WTC11 (cell line): ENCODE results near the gene SMARCA2. TPM values are rescaled to one million over a fixed set of nuclear protein-coding genes. Genes with fewer than 3 reads are reported as not detected.

Source experiments
- ATAC-seq: fragments of 200-7000 bp; cut with Tn5 transposase; 2 replicates; pipeline ENCODE4 v1.10.0; 2021; ENCODE audit warnings: mild to moderate bottlenecking, moderate library complexity
- CTCF ChIA-PET: fragments of 300-600 bp; sonication (Branson Sonifier 250); formaldehyde crosslinking; loops from one replicate; lab custom pipeline; 2021; ENCODE audit warnings: antibody characterized with exemption; lab: Charles Lee
- POLR2A ChIA-PET: fragments of 350-600 bp; sonication (Branson Sonifier 250); formaldehyde crosslinking; loops from one replicate; lab custom pipeline; 2021; ENCODE audit warnings: antibody characterized with exemption; lab: Charles Lee
- DNase-seq: peaks from one replicate; pipeline ENCODE4 v3.0.0; 2021; ENCODE audit warnings: low spot score
- H3K27ac Mint-ChIP-seq: 2 replicates; pipeline ENCODE4 v1.8.0; 2021; ENCODE audit warnings: mixed read lengths
- H3K27me3 Mint-ChIP-seq: 2 replicates; pipeline ENCODE4 v1.8.0; 2021; ENCODE audit warnings: low read depth, mild to moderate bottlenecking, moderate library complexity, mixed read lengths
- H3K36me3 Mint-ChIP-seq: 2 replicates; pipeline ENCODE4 v1.8.0; 2021; ENCODE audit warnings: mixed read lengths
- H3K4me1 Mint-ChIP-seq: 2 replicates; pipeline ENCODE4 v1.8.0; 2022; ENCODE audit warnings: mixed read lengths
- H3K4me3 Mint-ChIP-seq: 2 replicates; pipeline ENCODE4 v1.8.0; 2021; ENCODE audit warnings: mild to moderate bottlenecking, moderate library complexity, mixed read lengths
- H3K9me3 Mint-ChIP-seq: 2 replicates; pipeline ENCODE4 v1.8.0; 2021; ENCODE audit warnings: mixed read lengths
- ESRRA ChIP-seq: sonication (generic); formaldehyde crosslinking; IDR thresholded peaks from 2 replicates; pipeline ENCODE4 v1.8.1; 2022; ENCODE audit warnings: mild to moderate bottlenecking, missing genetic modification reagents, borderline replicate concordance
- ETV6 ChIP-seq: sonication (generic); formaldehyde crosslinking; IDR thresholded peaks from 2 replicates; pipeline ENCODE4 v1.8.1; 2022; ENCODE audit warnings: mild to moderate bottlenecking, missing genetic modification reagents
- FOXJ3 ChIP-seq: sonication (generic); formaldehyde crosslinking; IDR thresholded peaks from 2 replicates; pipeline ENCODE4 v1.9.0; 2021; ENCODE audit warnings: missing genetic modification reagents, mild to moderate bottlenecking, borderline replicate concordance
- FOXP1 ChIP-seq: sonication (generic); formaldehyde crosslinking; IDR thresholded peaks from 2 replicates; pipeline ENCODE4 v1.8.0; 2022; ENCODE audit warnings: missing genetic modification reagents, mild to moderate bottlenecking, moderate library complexity, borderline replicate concordance
- KAT7 ChIP-seq: sonication (generic); formaldehyde crosslinking; IDR thresholded peaks from 2 replicates; pipeline ENCODE4 v1.8.1; 2023; ENCODE audit warnings: missing genetic modification reagents, mild to moderate bottlenecking, borderline replicate concordance
- NR3C1 ChIP-seq: sonication (generic); formaldehyde crosslinking; conservative IDR thresholded peaks from 2 replicates; pipeline ENCODE4 v1.8.1; 2023; ENCODE audit warnings: low read depth, mild to moderate bottlenecking, missing genetic modification reagents
- SMAD3 ChIP-seq: sonication (generic); formaldehyde crosslinking; IDR thresholded peaks from 2 replicates; pipeline ENCODE4 v1.8.0; 2022; ENCODE audit warnings: missing genetic modification reagents, mild to moderate bottlenecking, borderline replicate concordance
- SMAD4 ChIP-seq: sonication (generic); formaldehyde crosslinking; IDR thresholded peaks from 2 replicates; pipeline ENCODE4 v1.8.0; 2022; ENCODE audit warnings: mild to moderate bottlenecking, missing genetic modification reagents
- total RNA-seq: library from RNA; stranded (reverse); gene quantifications from 3 replicates; pipeline ENCODE4 v1.2.3, GENCODE V29; 2021
- TF ChIP-seq, protein P1 (sequence below): sonication (generic); formaldehyde crosslinking; IDR thresholded peaks from 2 replicates; pipeline ENCODE4 v1.8.0; 2022; ENCODE audit warnings: missing genetic modification reagents
- TF ChIP-seq, protein P2 (sequence below): sonication (generic); formaldehyde crosslinking; IDR thresholded peaks from 2 replicates; pipeline ENCODE4 v1.8.0; 2023; ENCODE audit warnings: missing genetic modification reagents
- TF ChIP-seq, protein P3 (sequence below): fragments of 250-450 bp; sonication (Bioruptor Pico); IDR thresholded peaks from 2 replicates; pipeline ENCODE4 v1.9.0; 2021; ENCODE audit warnings: mild to moderate bottlenecking, borderline replicate concordance
- TF ChIP-seq, protein P4 (sequence below): sonication (generic); formaldehyde crosslinking; IDR thresholded peaks from 2 replicates; pipeline ENCODE4 v1.8.0; 2022; ENCODE audit warnings: mild to moderate bottlenecking, missing genetic modification reagents
- TF ChIP-seq, protein P5 (sequence below): sonication (generic); formaldehyde crosslinking; IDR thresholded peaks from 2 replicates; pipeline ENCODE4 v1.8.1; 2022; ENCODE audit warnings: mild to moderate bottlenecking, moderate library complexity, missing genetic modification reagents
- TF ChIP-seq, protein P6 (sequence below): sonication (generic); formaldehyde crosslinking; IDR thresholded peaks from 2 replicates; pipeline ENCODE4 v1.8.0; 2022; ENCODE audit warnings: mild to moderate bottlenecking, missing genetic modification reagents
- TF ChIP-seq, protein P7 (sequence below): sonication (generic); formaldehyde crosslinking; IDR thresholded peaks from 2 replicates; pipeline ENCODE4 v1.8.0; 2022; ENCODE audit warnings: mild to moderate bottlenecking, missing genetic modification reagents
- TF ChIP-seq, protein P8 (sequence below): sonication (generic); formaldehyde crosslinking; conservative IDR thresholded peaks from 2 replicates; pipeline ENCODE4 v1.8.1; 2023; ENCODE audit warnings: mild to moderate bottlenecking, low read depth, missing genetic modification reagents, moderate library complexity

Gene SMARCA2
- total RNA-seq, 1 experiment from 2014 or later = 20.3 TPM

DNA sequence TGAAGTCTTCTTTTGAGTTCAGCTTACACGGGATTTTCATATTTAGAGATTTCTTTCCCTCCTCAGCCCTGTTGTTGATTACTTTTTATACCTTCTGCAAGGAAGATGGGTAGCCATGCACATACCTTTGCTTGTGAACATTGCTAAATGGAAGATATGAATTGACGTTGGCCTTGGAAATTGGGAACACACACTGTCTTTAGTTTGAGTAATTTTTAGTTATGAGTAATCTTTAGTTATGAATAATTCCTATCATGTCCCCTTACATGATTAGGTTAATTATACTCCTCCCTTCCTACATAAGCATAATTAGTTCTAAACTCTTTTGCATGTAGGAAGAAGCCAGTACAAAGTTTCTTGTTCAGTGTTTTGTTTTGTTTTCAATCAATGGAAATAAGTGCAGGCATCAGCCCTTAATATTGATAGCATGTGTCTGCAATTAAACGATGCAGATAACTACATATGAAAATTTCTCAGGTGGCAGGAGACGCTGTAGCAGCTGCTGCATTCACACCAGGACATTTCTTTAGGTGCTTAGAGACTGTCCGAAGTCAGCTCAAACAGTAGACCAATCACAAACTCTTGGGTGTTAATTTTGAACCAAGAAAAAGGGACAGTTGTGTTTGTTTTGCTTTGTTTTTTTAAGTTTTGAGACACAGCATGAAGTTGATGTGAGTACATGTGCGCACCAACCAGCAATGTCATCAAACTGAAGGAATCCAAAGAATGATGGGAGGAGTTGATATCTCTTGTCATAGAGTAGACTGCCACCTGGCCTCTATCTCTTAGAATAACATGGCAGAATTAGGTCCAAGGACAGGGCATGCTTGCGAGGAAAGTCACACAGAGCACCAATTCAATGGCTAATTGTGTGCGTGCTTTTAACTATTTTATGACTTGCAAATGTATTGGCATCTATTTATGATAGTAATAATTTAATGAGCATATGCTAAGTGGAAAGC, 51.4 kb downstream of the SMARCA2 start (continued):
- TF ChIP-seq, protein P1, sequence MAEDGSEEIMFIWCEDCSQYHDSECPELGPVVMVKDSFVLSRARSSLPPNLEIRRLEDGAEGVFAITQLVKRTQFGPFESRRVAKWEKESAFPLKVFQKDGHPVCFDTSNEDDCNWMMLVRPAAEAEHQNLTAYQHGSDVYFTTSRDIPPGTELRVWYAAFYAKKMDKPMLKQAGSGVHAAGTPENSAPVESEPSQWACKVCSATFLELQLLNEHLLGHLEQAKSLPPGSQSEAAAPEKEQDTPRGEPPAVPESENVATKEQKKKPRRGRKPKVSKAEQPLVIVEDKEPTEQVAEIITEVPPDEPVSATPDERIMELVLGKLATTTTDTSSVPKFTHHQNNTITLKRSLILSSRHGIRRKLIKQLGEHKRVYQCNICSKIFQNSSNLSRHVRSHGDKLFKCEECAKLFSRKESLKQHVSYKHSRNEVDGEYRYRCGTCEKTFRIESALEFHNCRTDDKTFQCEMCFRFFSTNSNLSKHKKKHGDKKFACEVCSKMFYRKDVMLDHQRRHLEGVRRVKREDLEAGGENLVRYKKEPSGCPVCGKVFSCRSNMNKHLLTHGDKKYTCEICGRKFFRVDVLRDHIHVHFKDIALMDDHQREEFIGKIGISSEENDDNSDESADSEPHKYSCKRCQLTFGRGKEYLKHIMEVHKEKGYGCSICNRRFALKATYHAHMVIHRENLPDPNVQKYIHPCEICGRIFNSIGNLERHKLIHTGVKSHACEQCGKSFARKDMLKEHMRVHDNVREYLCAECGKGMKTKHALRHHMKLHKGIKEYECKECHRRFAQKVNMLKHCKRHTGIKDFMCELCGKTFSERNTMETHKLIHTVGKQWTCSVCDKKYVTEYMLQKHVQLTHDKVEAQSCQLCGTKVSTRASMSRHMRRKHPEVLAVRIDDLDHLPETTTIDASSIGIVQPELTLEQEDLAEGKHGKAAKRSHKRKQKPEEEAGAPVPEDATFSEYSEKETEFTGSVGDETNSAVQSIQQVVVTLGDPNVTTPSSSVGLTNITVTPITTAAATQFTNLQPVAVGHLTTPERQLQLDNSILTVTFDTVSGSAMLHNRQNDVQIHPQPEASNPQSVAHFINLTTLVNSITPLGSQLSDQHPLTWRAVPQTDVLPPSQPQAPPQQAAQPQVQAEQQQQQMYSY (CRISPR knock-in tag) = no peak
- no peak for TF ChIP-seq KAT7 (CRISPR knock-in tag)
- TF ChIP-seq SMAD4 = no peak
- TF ChIP-seq SMAD3 (CRISPR knock-in tag) = no peak
- TF ChIP-seq, protein P2, sequence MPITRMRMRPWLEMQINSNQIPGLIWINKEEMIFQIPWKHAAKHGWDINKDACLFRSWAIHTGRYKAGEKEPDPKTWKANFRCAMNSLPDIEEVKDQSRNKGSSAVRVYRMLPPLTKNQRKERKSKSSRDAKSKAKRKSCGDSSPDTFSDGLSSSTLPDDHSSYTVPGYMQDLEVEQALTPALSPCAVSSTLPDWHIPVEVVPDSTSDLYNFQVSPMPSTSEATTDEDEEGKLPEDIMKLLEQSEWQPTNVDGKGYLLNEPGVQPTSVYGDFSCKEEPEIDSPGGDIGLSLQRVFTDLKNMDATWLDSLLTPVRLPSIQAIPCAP (CRISPR knock-in tag) = no peak
- TF ChIP-seq NR3C1 = no peak
- TF ChIP-seq, protein P3, sequence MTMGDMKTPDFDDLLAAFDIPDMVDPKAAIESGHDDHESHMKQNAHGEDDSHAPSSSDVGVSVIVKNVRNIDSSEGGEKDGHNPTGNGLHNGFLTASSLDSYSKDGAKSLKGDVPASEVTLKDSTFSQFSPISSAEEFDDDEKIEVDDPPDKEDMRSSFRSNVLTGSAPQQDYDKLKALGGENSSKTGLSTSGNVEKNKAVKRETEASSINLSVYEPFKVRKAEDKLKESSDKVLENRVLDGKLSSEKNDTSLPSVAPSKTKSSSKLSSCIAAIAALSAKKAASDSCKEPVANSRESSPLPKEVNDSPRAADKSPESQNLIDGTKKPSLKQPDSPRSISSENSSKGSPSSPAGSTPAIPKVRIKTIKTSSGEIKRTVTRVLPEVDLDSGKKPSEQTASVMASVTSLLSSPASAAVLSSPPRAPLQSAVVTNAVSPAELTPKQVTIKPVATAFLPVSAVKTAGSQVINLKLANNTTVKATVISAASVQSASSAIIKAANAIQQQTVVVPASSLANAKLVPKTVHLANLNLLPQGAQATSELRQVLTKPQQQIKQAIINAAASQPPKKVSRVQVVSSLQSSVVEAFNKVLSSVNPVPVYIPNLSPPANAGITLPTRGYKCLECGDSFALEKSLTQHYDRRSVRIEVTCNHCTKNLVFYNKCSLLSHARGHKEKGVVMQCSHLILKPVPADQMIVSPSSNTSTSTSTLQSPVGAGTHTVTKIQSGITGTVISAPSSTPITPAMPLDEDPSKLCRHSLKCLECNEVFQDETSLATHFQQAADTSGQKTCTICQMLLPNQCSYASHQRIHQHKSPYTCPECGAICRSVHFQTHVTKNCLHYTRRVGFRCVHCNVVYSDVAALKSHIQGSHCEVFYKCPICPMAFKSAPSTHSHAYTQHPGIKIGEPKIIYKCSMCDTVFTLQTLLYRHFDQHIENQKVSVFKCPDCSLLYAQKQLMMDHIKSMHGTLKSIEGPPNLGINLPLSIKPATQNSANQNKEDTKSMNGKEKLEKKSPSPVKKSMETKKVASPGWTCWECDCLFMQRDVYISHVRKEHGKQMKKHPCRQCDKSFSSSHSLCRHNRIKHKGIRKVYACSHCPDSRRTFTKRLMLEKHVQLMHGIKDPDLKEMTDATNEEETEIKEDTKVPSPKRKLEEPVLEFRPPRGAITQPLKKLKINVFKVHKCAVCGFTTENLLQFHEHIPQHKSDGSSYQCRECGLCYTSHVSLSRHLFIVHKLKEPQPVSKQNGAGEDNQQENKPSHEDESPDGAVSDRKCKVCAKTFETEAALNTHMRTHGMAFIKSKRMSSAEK (CRISPR knock-in tag) = no peak
- TF ChIP-seq, protein P4, sequence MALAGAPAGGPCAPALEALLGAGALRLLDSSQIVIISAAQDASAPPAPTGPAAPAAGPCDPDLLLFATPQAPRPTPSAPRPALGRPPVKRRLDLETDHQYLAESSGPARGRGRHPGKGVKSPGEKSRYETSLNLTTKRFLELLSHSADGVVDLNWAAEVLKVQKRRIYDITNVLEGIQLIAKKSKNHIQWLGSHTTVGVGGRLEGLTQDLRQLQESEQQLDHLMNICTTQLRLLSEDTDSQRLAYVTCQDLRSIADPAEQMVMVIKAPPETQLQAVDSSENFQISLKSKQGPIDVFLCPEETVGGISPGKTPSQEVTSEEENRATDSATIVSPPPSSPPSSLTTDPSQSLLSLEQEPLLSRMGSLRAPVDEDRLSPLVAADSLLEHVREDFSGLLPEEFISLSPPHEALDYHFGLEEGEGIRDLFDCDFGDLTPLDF = no peak
- TF ChIP-seq ETV6 = no peak
- TF ChIP-seq, protein P5, sequence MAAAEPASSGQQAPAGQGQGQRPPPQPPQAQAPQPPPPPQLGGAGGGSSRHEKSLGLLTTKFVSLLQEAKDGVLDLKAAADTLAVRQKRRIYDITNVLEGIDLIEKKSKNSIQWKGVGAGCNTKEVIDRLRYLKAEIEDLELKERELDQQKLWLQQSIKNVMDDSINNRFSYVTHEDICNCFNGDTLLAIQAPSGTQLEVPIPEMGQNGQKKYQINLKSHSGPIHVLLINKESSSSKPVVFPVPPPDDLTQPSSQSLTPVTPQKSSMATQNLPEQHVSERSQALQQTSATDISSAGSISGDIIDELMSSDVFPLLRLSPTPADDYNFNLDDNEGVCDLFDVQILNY (CRISPR knock-in tag) = no peak
- no peak for TF ChIP-seq ESRRA (CRISPR knock-in tag)

DNA sequence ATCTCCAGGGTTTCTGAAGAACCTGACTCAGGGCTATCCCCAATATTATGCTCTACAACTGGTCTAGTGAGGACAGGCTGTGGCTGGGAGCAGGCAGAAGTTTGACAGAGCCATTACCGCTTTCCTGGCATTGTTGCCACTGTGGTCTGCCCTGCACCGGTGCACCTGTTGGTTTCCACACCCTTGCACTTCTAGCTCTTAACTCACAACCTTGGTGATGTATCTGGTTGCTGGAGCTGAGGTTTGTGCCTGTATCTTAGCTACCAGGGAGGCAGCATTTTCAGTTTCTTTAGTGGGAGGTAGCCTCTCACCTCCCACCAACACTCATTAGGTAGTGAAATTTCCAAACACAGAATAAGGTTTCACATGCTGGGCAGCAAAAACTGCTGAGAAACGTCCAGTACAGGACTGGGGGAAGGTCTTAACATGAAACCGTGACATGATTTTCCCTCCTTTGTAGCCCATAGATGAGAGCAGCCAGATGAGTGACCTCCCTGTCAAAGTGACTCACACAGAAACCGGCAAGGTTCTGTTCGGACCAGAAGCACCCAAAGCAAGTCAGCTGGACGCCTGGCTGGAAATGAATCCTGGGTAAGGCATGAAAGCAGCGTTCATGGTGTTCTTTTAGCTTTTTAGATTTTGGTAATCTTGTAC, 57.7 kb downstream of the SMARCA2 start:
- ATAC-seq = no peak
- DNase-seq = no peak
- H3K9me3 Mint-ChIP-seq = no peaks in the 10 kb centered on the region
- no peaks in the 10 kb centered on the region for H3K27me3 Mint-ChIP-seq
- no peaks in the 10 kb centered on the region for H3K4me1 Mint-ChIP-seq
- ChIA-PET CTCF (no interaction called here), POLR2A (no interaction called here)
- no peak overlapping the region for H3K27ac Mint-ChIP-seq
- H3K36me3 Mint-ChIP-seq = peaks cover 3% of the 10 kb centered on the region; the same call in 1 of the 2 replicates
- H3K4me3 Mint-ChIP-seq = no peak overlapping the region
- TF ChIP-seq FOXJ3 (CRISPR knock-in tag) = no peak
- TF ChIP-seq, protein P6, sequence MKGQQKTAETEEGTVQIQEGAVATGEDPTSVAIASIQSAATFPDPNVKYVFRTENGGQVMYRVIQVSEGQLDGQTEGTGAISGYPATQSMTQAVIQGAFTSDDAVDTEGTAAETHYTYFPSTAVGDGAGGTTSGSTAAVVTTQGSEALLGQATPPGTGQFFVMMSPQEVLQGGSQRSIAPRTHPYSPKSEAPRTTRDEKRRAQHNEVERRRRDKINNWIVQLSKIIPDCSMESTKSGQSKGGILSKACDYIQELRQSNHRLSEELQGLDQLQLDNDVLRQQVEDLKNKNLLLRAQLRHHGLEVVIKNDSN (CRISPR knock-in tag) = no peak
- TF ChIP-seq FOXP1 (CRISPR knock-in tag) = no peak
- TF ChIP-seq, protein P7, sequence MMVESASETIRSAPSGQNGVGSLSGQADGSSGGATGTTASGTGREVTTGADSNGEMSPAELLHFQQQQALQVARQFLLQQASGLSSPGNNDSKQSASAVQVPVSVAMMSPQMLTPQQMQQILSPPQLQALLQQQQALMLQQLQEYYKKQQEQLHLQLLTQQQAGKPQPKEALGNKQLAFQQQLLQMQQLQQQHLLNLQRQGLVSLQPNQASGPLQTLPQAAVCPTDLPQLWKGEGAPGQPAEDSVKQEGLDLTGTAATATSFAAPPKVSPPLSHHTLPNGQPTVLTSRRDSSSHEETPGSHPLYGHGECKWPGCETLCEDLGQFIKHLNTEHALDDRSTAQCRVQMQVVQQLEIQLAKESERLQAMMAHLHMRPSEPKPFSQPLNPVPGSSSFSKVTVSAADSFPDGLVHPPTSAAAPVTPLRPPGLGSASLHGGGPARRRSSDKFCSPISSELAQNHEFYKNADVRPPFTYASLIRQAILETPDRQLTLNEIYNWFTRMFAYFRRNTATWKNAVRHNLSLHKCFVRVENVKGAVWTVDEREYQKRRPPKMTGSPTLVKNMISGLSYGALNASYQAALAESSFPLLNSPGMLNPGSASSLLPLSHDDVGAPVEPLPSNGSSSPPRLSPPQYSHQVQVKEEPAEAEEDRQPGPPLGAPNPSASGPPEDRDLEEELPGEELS (CRISPR knock-in tag) = no peak
- TF ChIP-seq, protein P8, sequence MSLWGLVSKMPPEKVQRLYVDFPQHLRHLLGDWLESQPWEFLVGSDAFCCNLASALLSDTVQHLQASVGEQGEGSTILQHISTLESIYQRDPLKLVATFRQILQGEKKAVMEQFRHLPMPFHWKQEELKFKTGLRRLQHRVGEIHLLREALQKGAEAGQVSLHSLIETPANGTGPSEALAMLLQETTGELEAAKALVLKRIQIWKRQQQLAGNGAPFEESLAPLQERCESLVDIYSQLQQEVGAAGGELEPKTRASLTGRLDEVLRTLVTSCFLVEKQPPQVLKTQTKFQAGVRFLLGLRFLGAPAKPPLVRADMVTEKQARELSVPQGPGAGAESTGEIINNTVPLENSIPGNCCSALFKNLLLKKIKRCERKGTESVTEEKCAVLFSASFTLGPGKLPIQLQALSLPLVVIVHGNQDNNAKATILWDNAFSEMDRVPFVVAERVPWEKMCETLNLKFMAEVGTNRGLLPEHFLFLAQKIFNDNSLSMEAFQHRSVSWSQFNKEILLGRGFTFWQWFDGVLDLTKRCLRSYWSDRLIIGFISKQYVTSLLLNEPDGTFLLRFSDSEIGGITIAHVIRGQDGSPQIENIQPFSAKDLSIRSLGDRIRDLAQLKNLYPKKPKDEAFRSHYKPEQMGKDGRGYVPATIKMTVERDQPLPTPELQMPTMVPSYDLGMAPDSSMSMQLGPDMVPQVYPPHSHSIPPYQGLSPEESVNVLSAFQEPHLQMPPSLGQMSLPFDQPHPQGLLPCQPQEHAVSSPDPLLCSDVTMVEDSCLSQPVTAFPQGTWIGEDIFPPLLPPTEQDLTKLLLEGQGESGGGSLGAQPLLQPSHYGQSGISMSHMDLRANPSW = no peak
- TF ChIP-seq ETV6 = no peak
